WTC11 (cell line): ENCODE data around the gene MEGF10. TPM values are rescaled to one million over a fixed set of nuclear protein-coding genes. Genes with fewer than 3 reads are reported as not detected.

ENCODE experiments used
- ATAC-seq: fragments of 200-7000 bp; cut with Tn5 transposase; 2 replicates; pipeline ENCODE4 v1.10.0; 2021; ENCODE audit warnings: mild to moderate bottlenecking, moderate library complexity
- CTCF ChIA-PET: fragments of 300-600 bp; sonication (Branson Sonifier 250); formaldehyde crosslinking; loops from one replicate; lab custom pipeline; 2021; ENCODE audit warnings: antibody characterized with exemption; lab: Charles Lee
- POLR2A ChIA-PET: fragments of 350-600 bp; sonication (Branson Sonifier 250); formaldehyde crosslinking; loops from one replicate; lab custom pipeline; 2021; ENCODE audit warnings: antibody characterized with exemption; lab: Charles Lee
- DNase-seq: peaks from one replicate; pipeline ENCODE4 v3.0.0; 2021; ENCODE audit warnings: low spot score
- H3K27ac Mint-ChIP-seq: 2 replicates; pipeline ENCODE4 v1.8.0; 2021; ENCODE audit warnings: mixed read lengths
- H3K27me3 Mint-ChIP-seq: 2 replicates; pipeline ENCODE4 v1.8.0; 2021; ENCODE audit warnings: low read depth, mild to moderate bottlenecking, moderate library complexity, mixed read lengths
- H3K36me3 Mint-ChIP-seq: 2 replicates; pipeline ENCODE4 v1.8.0; 2021; ENCODE audit warnings: mixed read lengths
- H3K4me1 Mint-ChIP-seq: 2 replicates; pipeline ENCODE4 v1.8.0; 2022; ENCODE audit warnings: mixed read lengths
- H3K4me3 Mint-ChIP-seq: 2 replicates; pipeline ENCODE4 v1.8.0; 2021; ENCODE audit warnings: mild to moderate bottlenecking, moderate library complexity, mixed read lengths
- H3K9me3 Mint-ChIP-seq: 2 replicates; pipeline ENCODE4 v1.8.0; 2021; ENCODE audit warnings: mixed read lengths
- GTF2I ChIP-seq: fragments of 250-450 bp; sonication (Bioruptor Pico); conservative IDR thresholded peaks from 2 replicates; pipeline ENCODE4 v1.4.0; 2021; ENCODE audit warnings: mild to moderate bottlenecking
- NR1H2 ChIP-seq: sonication (generic); formaldehyde crosslinking; IDR thresholded peaks from 2 replicates; pipeline ENCODE4 v1.9.0; 2021; ENCODE audit warnings: mild to moderate bottlenecking, moderate library complexity, missing genetic modification reagents
- TEAD1 ChIP-seq: sonication (generic); formaldehyde crosslinking; IDR thresholded peaks from 2 replicates; pipeline ENCODE4 v1.8.0; 2022; ENCODE audit warnings: mild to moderate bottlenecking, missing genetic modification reagents
- ZNF138 ChIP-seq: sonication (generic); formaldehyde crosslinking; conservative IDR thresholded peaks from 2 replicates; pipeline ENCODE4 v1.8.1; 2022; ENCODE audit warnings: mild to moderate bottlenecking, moderate library complexity, missing genetic modification reagents
- ZNF263 ChIP-seq: sonication (generic); formaldehyde crosslinking; IDR thresholded peaks from 2 replicates; pipeline ENCODE4 v1.8.1; 2022; ENCODE audit warnings: low read depth, mild to moderate bottlenecking, moderate library complexity, missing genetic modification reagents
- ZNF423 ChIP-seq: fragments of 250-450 bp; sonication (Bioruptor Pico); IDR thresholded peaks from 2 replicates; pipeline ENCODE4 v2.1.2; 2022; ENCODE audit warnings: mild to moderate bottlenecking, moderate library complexity
- total RNA-seq: library from RNA; stranded (reverse); gene quantifications from 3 replicates; pipeline ENCODE4 v1.2.3, GENCODE V29; 2021
- TF ChIP-seq, protein P1 (sequence below): sonication (generic); formaldehyde crosslinking; IDR thresholded peaks from 2 replicates; pipeline ENCODE4 v1.8.1; 2023; ENCODE audit warnings: mild to moderate bottlenecking, missing genetic modification reagents, borderline replicate concordance
- TF ChIP-seq, protein P2 (sequence below): sonication (generic); formaldehyde crosslinking; IDR thresholded peaks from 2 replicates; pipeline ENCODE4 v1.8.1; 2022; ENCODE audit warnings: low read depth, mild to moderate bottlenecking, moderate library complexity, missing genetic modification reagents, borderline replicate concordance
- TF ChIP-seq, protein P3 (sequence below): fragments of 250-450 bp; sonication (Bioruptor Pico); IDR thresholded peaks from 2 replicates; pipeline ENCODE4 v1.9.0; 2021; ENCODE audit warnings: mild to moderate bottlenecking
- TF ChIP-seq, protein P4 (sequence below): fragments of 250-450 bp; sonication (Bioruptor Pico); IDR thresholded peaks from 2 replicates; pipeline ENCODE4 v2.1.2; 2022; ENCODE audit warnings: mild to moderate bottlenecking, moderate library complexity
- TF ChIP-seq, protein P5 (sequence below): sonication (generic); formaldehyde crosslinking; IDR thresholded peaks from 2 replicates; pipeline ENCODE4 v1.8.0; 2022; ENCODE audit warnings: missing genetic modification reagents
- TF ChIP-seq, protein P6 (sequence below): fragments of 250-450 bp; sonication (Bioruptor Pico); IDR thresholded peaks from 2 replicates; pipeline ENCODE4 v1.9.0; 2021; ENCODE audit warnings: moderate library complexity, mild to moderate bottlenecking, inconsistent platforms, borderline replicate concordance
- TF ChIP-seq, protein P7 (sequence below): sonication (generic); formaldehyde crosslinking; IDR thresholded peaks from 2 replicates; pipeline ENCODE4 v1.8.1; 2023; ENCODE audit warnings: mild to moderate bottlenecking, missing genetic modification reagents

The MEGF10 gene
- total RNA-seq, 1 experiment from 2014 or later, result 24.5 TPM

DNA sequence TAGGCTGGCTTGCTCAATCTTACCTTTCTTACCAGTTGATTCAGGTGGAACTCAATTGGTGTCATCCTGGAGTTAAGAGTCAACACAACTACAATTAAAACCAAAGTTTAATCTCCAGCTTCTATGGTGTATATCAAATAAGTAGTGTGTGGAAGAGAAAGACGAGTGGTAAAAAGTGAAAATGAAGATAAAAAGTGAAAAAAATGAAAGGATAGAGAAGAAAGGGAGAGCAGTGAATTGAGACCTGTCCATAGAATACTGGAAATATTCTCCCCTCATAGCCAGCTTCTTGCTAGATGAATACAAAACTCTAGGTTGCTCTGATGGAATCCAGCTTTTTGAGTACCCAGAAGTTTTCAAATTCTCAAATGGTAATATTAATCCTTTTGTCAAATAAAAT, 76.4 kb downstream of the MEGF10 start (continued):
- TF ChIP-seq, protein P1, sequence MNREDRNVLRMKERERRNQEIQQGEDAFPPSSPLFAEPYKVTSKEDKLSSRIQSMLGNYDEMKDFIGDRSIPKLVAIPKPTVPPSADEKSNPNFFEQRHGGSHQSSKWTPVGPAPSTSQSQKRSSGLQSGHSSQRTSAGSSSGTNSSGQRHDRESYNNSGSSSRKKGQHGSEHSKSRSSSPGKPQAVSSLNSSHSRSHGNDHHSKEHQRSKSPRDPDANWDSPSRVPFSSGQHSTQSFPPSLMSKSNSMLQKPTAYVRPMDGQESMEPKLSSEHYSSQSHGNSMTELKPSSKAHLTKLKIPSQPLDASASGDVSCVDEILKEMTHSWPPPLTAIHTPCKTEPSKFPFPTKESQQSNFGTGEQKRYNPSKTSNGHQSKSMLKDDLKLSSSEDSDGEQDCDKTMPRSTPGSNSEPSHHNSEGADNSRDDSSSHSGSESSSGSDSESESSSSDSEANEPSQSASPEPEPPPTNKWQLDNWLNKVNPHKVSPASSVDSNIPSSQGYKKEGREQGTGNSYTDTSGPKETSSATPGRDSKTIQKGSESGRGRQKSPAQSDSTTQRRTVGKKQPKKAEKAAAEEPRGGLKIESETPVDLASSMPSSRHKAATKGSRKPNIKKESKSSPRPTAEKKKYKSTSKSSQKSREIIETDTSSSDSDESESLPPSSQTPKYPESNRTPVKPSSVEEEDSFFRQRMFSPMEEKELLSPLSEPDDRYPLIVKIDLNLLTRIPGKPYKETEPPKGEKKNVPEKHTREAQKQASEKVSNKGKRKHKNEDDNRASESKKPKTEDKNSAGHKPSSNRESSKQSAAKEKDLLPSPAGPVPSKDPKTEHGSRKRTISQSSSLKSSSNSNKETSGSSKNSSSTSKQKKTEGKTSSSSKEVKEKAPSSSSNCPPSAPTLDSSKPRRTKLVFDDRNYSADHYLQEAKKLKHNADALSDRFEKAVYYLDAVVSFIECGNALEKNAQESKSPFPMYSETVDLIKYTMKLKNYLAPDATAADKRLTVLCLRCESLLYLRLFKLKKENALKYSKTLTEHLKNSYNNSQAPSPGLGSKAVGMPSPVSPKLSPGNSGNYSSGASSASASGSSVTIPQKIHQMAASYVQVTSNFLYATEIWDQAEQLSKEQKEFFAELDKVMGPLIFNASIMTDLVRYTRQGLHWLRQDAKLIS (CRISPR knock-in tag), result no peak
- TF ChIP-seq ZNF263 (CRISPR knock-in tag) (no peak), NR1H2 (CRISPR knock-in tag) (no peak), ZNF138 (CRISPR knock-in tag) (no peak), TEAD1 (no peak)
- TF ChIP-seq, protein P2, sequence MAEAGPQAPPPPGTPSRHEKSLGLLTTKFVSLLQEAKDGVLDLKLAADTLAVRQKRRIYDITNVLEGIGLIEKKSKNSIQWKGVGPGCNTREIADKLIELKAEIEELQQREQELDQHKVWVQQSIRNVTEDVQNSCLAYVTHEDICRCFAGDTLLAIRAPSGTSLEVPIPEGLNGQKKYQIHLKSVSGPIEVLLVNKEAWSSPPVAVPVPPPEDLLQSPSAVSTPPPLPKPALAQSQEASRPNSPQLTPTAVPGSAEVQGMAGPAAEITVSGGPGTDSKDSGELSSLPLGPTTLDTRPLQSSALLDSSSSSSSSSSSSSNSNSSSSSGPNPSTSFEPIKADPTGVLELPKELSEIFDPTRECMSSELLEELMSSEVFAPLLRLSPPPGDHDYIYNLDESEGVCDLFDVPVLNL (CRISPR knock-in tag), result no peak
- TF ChIP-seq, all 79 proteins: peak for 0

DNA sequence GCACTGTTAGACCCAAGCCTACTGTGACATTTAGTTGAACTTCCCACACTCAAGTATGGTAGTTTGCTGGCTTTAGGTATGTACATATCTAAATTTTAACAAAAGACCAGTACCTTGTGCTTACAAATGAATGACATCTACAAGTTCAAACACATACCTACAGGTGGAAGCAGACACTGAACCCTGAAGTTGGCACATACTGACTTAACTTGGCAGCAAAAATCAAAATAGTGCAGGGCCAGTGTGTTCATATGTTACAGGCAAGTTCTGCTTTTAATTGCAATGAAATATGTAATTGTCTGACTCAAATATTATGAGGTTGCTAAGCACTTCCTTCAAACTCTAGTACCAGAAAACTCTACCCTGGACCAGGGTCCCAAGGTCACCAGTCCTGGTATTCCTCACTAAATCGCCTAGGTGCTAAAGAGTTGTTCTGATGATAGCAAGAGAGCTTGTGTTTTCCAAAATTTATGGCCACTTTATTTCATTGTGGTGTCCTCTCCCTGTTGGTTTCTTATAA, 77.4 kb downstream of the MEGF10 start:
- no peak for DNase-seq
- no peak for ATAC-seq
- H3K9me3 Mint-ChIP-seq, result no peaks in the 10 kb centered on the region
- no peak overlapping the region for H3K4me3 Mint-ChIP-seq
- CTCF ChIA-PET, result no interaction called here
- POLR2A ChIA-PET, result no interaction called here
- H3K27me3 Mint-ChIP-seq, result no peaks in the 10 kb centered on the region
- no peaks in the 10 kb centered on the region for H3K36me3 Mint-ChIP-seq
- H3K4me1 Mint-ChIP-seq, result peaks cover 12% of the 10 kb centered on the region
- no peak for TF ChIP-seq ZNF423 (CRISPR knock-in tag)
- TF ChIP-seq NR1H2 (CRISPR knock-in tag), result no peak
- no peak for TF ChIP-seq GTF2I
- TF ChIP-seq, all 79 proteins: peak for 0
- H3K27ac Mint-ChIP-seq, result no peak overlapping the region

DNA sequence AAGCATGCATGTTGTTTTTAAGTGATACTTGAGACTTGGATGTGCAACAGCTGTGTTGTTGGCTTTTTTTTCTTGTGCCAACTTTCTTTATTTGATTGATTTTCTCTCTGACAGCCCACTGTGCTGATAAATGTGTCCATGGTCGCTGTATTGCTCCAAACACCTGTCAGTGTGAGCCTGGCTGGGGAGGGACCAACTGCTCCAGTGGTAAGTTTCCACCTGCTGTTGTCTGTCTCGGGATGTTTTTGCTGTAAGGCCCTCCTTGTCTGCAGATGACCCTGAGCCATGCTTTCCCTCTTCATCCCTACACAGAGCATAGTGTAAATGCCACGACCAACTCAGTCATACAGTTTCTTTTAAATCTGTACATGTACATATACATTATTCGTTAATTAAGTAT, 79.2 kb downstream of the MEGF10 start:
- ChIA-PET CTCF (interaction anchor here (0.5 kb wide), 1 partner anchor 649 kb away, joined by 3 read pairs; no protein-coding TSS in a partner anchor), POLR2A (no interaction called here)
- H3K4me3 Mint-ChIP-seq, result no peak overlapping the region
- H3K36me3 Mint-ChIP-seq, result peaks cover 10% of the 10 kb centered on the region
- H3K9me3 Mint-ChIP-seq, result peaks cover 9% of the 10 kb centered on the region; the same call in 1 of the 2 replicates
- H3K27ac Mint-ChIP-seq, result no peak overlapping the region
- peaks cover 12% of the 10 kb centered on the region for H3K4me1 Mint-ChIP-seq
- ATAC-seq (no peak), DNase-seq (no peak)
- no peaks in the 10 kb centered on the region for H3K27me3 Mint-ChIP-seq
- TF ChIP-seq, protein P3, sequence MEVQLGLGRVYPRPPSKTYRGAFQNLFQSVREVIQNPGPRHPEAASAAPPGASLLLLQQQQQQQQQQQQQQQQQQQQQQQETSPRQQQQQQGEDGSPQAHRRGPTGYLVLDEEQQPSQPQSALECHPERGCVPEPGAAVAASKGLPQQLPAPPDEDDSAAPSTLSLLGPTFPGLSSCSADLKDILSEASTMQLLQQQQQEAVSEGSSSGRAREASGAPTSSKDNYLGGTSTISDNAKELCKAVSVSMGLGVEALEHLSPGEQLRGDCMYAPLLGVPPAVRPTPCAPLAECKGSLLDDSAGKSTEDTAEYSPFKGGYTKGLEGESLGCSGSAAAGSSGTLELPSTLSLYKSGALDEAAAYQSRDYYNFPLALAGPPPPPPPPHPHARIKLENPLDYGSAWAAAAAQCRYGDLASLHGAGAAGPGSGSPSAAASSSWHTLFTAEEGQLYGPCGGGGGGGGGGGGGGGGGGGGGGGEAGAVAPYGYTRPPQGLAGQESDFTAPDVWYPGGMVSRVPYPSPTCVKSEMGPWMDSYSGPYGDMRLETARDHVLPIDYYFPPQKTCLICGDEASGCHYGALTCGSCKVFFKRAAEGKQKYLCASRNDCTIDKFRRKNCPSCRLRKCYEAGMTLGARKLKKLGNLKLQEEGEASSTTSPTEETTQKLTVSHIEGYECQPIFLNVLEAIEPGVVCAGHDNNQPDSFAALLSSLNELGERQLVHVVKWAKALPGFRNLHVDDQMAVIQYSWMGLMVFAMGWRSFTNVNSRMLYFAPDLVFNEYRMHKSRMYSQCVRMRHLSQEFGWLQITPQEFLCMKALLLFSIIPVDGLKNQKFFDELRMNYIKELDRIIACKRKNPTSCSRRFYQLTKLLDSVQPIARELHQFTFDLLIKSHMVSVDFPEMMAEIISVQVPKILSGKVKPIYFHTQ (CRISPR knock-in tag), result no peak
- TF ChIP-seq, protein P4, sequence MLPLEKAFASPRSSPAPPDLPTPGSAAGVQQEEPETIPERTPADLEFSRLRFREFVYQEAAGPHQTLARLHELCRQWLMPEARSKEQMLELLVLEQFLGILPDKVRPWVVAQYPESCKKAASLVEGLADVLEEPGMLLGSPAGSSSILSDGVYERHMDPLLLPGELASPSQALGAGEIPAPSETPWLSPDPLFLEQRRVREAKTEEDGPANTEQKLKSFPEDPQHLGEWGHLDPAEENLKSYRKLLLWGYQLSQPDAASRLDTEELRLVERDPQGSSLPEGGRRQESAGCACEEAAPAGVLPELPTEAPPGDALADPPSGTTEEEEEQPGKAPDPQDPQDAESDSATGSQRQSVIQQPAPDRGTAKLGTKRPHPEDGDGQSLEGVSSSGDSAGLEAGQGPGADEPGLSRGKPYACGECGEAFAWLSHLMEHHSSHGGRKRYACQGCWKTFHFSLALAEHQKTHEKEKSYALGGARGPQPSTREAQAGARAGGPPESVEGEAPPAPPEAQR (CRISPR knock-in tag), result no peak
- TF ChIP-seq, protein P5, sequence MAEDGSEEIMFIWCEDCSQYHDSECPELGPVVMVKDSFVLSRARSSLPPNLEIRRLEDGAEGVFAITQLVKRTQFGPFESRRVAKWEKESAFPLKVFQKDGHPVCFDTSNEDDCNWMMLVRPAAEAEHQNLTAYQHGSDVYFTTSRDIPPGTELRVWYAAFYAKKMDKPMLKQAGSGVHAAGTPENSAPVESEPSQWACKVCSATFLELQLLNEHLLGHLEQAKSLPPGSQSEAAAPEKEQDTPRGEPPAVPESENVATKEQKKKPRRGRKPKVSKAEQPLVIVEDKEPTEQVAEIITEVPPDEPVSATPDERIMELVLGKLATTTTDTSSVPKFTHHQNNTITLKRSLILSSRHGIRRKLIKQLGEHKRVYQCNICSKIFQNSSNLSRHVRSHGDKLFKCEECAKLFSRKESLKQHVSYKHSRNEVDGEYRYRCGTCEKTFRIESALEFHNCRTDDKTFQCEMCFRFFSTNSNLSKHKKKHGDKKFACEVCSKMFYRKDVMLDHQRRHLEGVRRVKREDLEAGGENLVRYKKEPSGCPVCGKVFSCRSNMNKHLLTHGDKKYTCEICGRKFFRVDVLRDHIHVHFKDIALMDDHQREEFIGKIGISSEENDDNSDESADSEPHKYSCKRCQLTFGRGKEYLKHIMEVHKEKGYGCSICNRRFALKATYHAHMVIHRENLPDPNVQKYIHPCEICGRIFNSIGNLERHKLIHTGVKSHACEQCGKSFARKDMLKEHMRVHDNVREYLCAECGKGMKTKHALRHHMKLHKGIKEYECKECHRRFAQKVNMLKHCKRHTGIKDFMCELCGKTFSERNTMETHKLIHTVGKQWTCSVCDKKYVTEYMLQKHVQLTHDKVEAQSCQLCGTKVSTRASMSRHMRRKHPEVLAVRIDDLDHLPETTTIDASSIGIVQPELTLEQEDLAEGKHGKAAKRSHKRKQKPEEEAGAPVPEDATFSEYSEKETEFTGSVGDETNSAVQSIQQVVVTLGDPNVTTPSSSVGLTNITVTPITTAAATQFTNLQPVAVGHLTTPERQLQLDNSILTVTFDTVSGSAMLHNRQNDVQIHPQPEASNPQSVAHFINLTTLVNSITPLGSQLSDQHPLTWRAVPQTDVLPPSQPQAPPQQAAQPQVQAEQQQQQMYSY (CRISPR knock-in tag), result no peak
- TF ChIP-seq, protein P6, sequence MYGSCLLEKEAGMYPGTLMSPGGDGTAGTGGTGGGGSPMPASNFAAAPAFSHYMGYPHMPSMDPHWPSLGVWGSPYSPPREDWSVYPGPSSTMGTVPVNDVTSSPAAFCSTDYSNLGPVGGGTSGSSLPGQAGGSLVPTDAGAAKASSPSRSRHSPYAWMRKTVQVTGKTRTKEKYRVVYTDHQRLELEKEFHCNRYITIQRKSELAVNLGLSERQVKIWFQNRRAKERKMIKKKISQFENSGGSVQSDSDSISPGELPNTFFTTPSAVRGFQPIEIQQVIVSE (CRISPR knock-in tag), result no peak
- TF ChIP-seq, protein P7, sequence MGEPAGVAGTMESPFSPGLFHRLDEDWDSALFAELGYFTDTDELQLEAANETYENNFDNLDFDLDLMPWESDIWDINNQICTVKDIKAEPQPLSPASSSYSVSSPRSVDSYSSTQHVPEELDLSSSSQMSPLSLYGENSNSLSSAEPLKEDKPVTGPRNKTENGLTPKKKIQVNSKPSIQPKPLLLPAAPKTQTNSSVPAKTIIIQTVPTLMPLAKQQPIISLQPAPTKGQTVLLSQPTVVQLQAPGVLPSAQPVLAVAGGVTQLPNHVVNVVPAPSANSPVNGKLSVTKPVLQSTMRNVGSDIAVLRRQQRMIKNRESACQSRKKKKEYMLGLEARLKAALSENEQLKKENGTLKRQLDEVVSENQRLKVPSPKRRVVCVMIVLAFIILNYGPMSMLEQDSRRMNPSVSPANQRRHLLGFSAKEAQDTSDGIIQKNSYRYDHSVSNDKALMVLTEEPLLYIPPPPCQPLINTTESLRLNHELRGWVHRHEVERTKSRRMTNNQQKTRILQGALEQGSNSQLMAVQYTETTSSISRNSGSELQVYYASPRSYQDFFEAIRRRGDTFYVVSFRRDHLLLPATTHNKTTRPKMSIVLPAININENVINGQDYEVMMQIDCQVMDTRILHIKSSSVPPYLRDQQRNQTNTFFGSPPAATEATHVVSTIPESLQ, result no peak
